ENCODE measurements around the gene QSOX2.

- TF ChIP-seq CTCF (conservative IDR thresholded peaks at IDR 0.05; ENCODE audit: low read depth, low read length) (no peak), EZH2 (IDR thresholded peaks at IDR 0.05; ENCODE audit: low read length, unreplicated experiment) (no peak)
Observed at GRCh38 chr9:136273921-136274785, 28.5 kb upstream of the QSOX2 start.

All from PC-3 (cell line).